DOHH2 (cell line): ENCODE measurements around the gene MSMP.

Source experiments
- H3F3A ChIP-seq: fragments of 200-600 bp; sonication (generic), shearing (Covaris generic); 2 replicates; pipeline ENCODE4 v1.6.0; 2016; ENCODE audit warnings: antibody characterized with exemption, mild to moderate bottlenecking; ENCODE audit not compliant: control insufficient read depth, insufficient read depth
- H3K27ac ChIP-seq: fragments of 200-600 bp; sonication (generic); 2 replicates; pipeline ENCODE4 v1.5.1; 2014; ENCODE audit warnings: low read depth, mild to moderate bottlenecking, low read length, moderate library complexity
- H3K27me3 ChIP-seq: fragments of 200-600 bp; sonication (generic); 2 replicates; pipeline ENCODE4 v1.6.1; 2014; ENCODE audit warnings: mild to moderate bottlenecking, low read length, mixed read lengths; ENCODE audit not compliant: control insufficient read depth
- H3K36me3 ChIP-seq: fragments of 200-600 bp; sonication (generic); 2 replicates; pipeline ENCODE4 v1.6.1; 2014; ENCODE audit warnings: mild to moderate bottlenecking, low read length, moderate library complexity, mixed read lengths; ENCODE audit not compliant: control insufficient read depth
- H3K4me1 ChIP-seq: fragments of 200-600 bp; sonication (generic); 2 replicates; pipeline ENCODE4 v1.6.1; 2014; ENCODE audit warnings: mild to moderate bottlenecking, low read length, mixed read lengths; ENCODE audit not compliant: control insufficient read depth
- H3K4me2 ChIP-seq: fragments of 200-600 bp; sonication (generic); 2 replicates; pipeline ENCODE4 v1.6.0; 2014; ENCODE audit warnings: mild to moderate bottlenecking, low read length, moderate library complexity
- H3K4me3 ChIP-seq: fragments of 200-600 bp; sonication (generic); 2 replicates; pipeline ENCODE4 v1.5.1; 2014; ENCODE audit warnings: mild to moderate bottlenecking, low read length, mixed read lengths
- H3K79me2 ChIP-seq: fragments of 200-600 bp; sonication (generic); 2 replicates; pipeline ENCODE4 v1.6.1; 2014; ENCODE audit warnings: mild to moderate bottlenecking, low read length, mixed read lengths; ENCODE audit not compliant: control insufficient read depth
- H3K9me2 ChIP-seq: fragments of 200-600 bp; sonication (generic); replicated peaks from 2 replicates; pipeline ENCODE4 v1.6.1; 2014; ENCODE audit warnings: mild to moderate bottlenecking, low read length, mixed read lengths; ENCODE audit not compliant: control insufficient read depth
- H3K9me3 ChIP-seq: fragments of 200-600 bp; sonication (generic); 2 replicates; pipeline ENCODE4 v1.6.1; 2014; ENCODE audit warnings: antibody characterized with exemption, low read length, mixed read lengths; ENCODE audit not compliant: control insufficient read depth, insufficient read depth
- H4K20me1 ChIP-seq: fragments of 200-600 bp; sonication (generic); 2 replicates; pipeline ENCODE4 v1.6.0; 2014; ENCODE audit warnings: low read depth, mild to moderate bottlenecking, antibody characterized with exemption, low read length, moderate library complexity; ENCODE audit not compliant: control insufficient read depth, insufficient read depth
- CTCF ChIP-seq: fragments of 200-600 bp; sonication (generic); IDR thresholded peaks from one replicate; pipeline ENCODE4 v1.5.1; 2014; ENCODE audit warnings: antibody characterized with exemption, mild to moderate bottlenecking, low read depth, low read length; ENCODE audit not compliant: poor library complexity, severe bottlenecking
- EZH2phosphoT487 ChIP-seq: fragments of 200-600 bp; sonication (generic); IDR thresholded peaks from 2 replicates; pipeline ENCODE4 v1.6.1; 2017; ENCODE audit warnings: borderline replicate concordance, mild to moderate bottlenecking, antibody characterized with exemption, low read length, moderate library complexity, mixed read lengths

Gene MSMP

GRCh38 chr9:35791297-35791921 is 37.3 kb upstream of the MSMP start, which contains the start of gene NPR2:
NPR2 (plus strand) TSS chr9:35791591; CDS start chr9:35792409, 818 bp downstream.
- Histone ChIP-seq H3K27ac (no peak within 1 kb of the TSS), H3K4me2 (no peak within 1 kb of the TSS), H4K20me1 (no peaks in the 10 kb centered on the region), H3K9me2 (no peaks in the 10 kb centered on the region), H3K9me3 (no peaks in the 10 kb centered on the region), H3K4me1 (no peaks in the 10 kb centered on the region), H3K36me3 (no peaks in the 10 kb centered on the region), H3K27me3 (no peaks in the 10 kb centered on the region), H3K79me2 (no peaks in the 10 kb centered on the region), H3F3A (no peaks in the 10 kb centered on the region), H3K4me3 (no peak within 1 kb of the TSS)
- TF ChIP-seq EZH2phosphoT487, result no peak
- no peak for TF ChIP-seq CTCF

- TF ChIP-seq CTCF (peak; percentile 94), EZH2phosphoT487 (no peak)
- H3K4me1 ChIP-seq, result no peaks in the 10 kb centered on the region
- H3K4me2 ChIP-seq, result no peak overlapping the region
- no peaks in the 10 kb centered on the region for H4K20me1 ChIP-seq
- no peaks in the 10 kb centered on the region for H3F3A ChIP-seq
- no peaks in the 10 kb centered on the region for H3K27me3 ChIP-seq
- H3K27ac ChIP-seq, result no peak overlapping the region
- H3K79me2 ChIP-seq, result no peaks in the 10 kb centered on the region
- H3K36me3 ChIP-seq, result no peaks in the 10 kb centered on the region
- H3K9me2 ChIP-seq, result no peaks in the 10 kb centered on the region
- no peaks in the 10 kb centered on the region for H3K9me3 ChIP-seq
- H3K4me3 ChIP-seq, result no peak overlapping the region
These were observed 36.6 kb upstream of the MSMP start for GRCh38 chr9:35790385-35791296.

GRCh38 chr9:35790025-35790384 is 35.9 kb upstream of the MSMP start:
- H3K4me3 ChIP-seq, result no peak overlapping the region
- no peak overlapping the region for H3K4me2 ChIP-seq
- TF ChIP-seq CTCF (no peak), EZH2phosphoT487 (no peak)
- H3K9me2 ChIP-seq, result no peaks in the 10 kb centered on the region
- no peaks in the 10 kb centered on the region for H3K4me1 ChIP-seq
- H3K27ac ChIP-seq, result no peak overlapping the region
- no peaks in the 10 kb centered on the region for H3K79me2 ChIP-seq
- H3F3A ChIP-seq, result no peaks in the 10 kb centered on the region
- no peaks in the 10 kb centered on the region for H4K20me1 ChIP-seq
- H3K27me3 ChIP-seq, result no peaks in the 10 kb centered on the region
- no peaks in the 10 kb centered on the region for H3K36me3 ChIP-seq
- H3K9me3 ChIP-seq, result no peaks in the 10 kb centered on the region
